IPS DF 6.9 (cell line): ENCODE measurements around the gene TOX3.

Experiments used
- DNase-seq: peaks from one replicate; pipeline ENCODE4 v3.0.0-alpha.2; 2013; ENCODE audit warnings: low read depth, low spot score
- H3K27ac ChIP-seq: one replicate; pipeline ENCODE4 v1.5.1; 2013; ENCODE audit warnings: low read length, control low read depth
- H3K27me3 ChIP-seq: 2 replicates; pipeline ENCODE4 v1.6.1; 2013; ENCODE audit warnings: mild to moderate bottlenecking, low read length; ENCODE audit not compliant: control insufficient read depth, insufficient read depth
- H3K36me3 ChIP-seq: 2 replicates; pipeline ENCODE4 v1.6.1; 2013; ENCODE audit warnings: low read length; ENCODE audit not compliant: control insufficient read depth, insufficient read depth
- H3K4me1 ChIP-seq: 2 replicates; pipeline ENCODE4 v1.6.1; 2013; ENCODE audit warnings: low read length; ENCODE audit not compliant: control insufficient read depth, insufficient read depth
- H3K4me3 ChIP-seq: 2 replicates; pipeline ENCODE4 v1.5.1; 2013; ENCODE audit warnings: mild to moderate bottlenecking, low read length
- H3K9me3 ChIP-seq: 2 replicates; pipeline ENCODE4 v1.6.1; 2013; ENCODE audit warnings: low read length, inconsistent platforms; ENCODE audit not compliant: control insufficient read depth, insufficient read depth
- WGBS: extraction: QIAGEN DNeasy Blood & Tissue Kit; methylation state at CpG from one replicate; pipeline ENCODE4 v1.1.7; 2013; ENCODE audit warnings: mixed read lengths, missing lambda C conversion rate; ENCODE audit not compliant: insufficient read length, insufficient coverage; 5-methylcytosine and 5-hydroxymethylcytosine counted together

TOX3 gene

DNA sequence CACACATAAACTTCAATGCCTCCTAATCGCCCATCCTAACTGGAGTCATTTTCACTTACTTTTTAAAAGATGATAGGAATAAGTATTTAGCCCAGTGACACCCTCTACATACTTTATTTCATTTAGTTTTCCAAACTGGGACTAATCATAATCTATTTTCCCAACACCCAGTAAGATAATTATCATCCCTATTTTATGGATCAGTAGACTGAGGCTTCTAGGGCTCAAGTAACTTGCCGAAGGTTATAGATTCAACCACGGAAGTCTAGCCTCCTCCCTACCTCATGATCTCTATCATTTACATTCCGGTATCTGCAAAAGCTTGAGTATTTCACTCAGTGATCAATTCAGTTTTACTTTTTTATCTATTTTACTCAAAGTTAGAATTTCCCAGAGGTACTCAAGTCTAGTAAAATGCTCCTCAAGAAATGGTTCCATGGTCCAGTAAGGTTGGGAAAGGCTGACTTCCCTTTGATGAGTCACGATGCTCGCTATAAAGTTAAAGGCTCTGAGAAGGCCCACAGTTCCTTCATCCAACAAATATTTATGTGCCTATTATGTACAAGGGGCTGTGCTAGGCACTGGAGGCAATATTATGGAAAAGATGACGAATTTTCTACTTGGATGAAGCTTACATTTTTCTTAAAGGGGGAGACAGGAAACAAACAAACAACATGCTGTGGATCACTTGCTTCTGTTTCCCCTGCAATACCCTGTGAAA is 75.1 kb downstream of the TOX3 start:
- no CpG with 5 or more reads among the region's 7 CpGs for WGBS
- Histone ChIP-seq H3K4me1 (peaks cover 3% of the 10 kb centered on the region; the same call in 1 of the 2 replicates), H3K27ac (no peak overlapping the region), H3K36me3 (no peaks in the 10 kb centered on the region), H3K9me3 (no peaks in the 10 kb centered on the region), H3K27me3 (no peaks in the 10 kb centered on the region), H3K4me3 (no peak overlapping the region)
- DNase-seq: no peak

DNA sequence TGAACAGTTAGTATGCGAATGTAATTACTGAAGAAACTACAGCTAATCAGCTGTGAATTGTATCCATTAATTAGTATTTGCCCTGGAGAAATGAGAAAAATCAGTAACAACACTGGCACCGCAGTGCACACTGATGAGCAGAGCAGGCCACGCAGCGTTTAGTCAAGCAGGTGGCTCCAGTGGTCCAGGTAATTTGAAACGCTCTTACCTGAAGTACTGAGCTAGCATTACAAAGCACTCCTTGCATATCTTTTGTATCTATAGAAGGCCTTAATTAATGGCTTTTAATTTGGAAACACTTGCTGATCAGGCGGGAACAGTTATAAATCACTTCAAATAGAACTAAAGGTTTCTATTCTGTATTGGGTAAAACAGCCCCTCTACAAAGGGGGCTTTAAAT is 76.4 kb downstream of the TOX3 start:
- Histone ChIP-seq H3K4me3 (no peak overlapping the region), H3K27me3 (no peaks in the 10 kb centered on the region), H3K27ac (no peak overlapping the region), H3K4me1 (no peaks in the 10 kb centered on the region; the same call in 1 of the 2 replicates), H3K36me3 (no peaks in the 10 kb centered on the region), H3K9me3 (no peaks in the 10 kb centered on the region)
- no peak for DNase-seq
- WGBS: no CpG with 5 or more reads among the region's 6 CpGs

DNA sequence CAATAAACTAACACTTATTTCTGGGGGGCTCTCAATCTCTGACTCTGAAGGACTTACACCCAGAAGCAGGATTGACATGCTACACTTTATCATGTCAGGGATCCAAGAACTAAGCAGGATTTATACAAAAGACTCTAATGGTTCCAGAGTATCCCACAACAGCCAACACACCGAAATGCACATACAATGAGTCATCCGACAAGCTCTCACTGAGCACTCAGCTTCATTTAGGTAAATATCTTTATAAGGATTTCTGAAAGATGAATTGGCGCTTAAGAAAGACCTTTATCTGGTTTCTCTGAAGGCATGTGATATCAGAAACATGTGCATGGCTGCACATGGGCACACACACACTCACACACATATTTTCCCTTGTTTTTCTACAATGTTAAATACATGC is 77.2 kb downstream of the TOX3 start:
- no peaks in the 10 kb centered on the region for H3K36me3 ChIP-seq
- DNase-seq: no peak
- no peak overlapping the region for H3K27ac ChIP-seq
- H3K4me3 ChIP-seq: no peak overlapping the region
- H3K27me3 ChIP-seq: no peaks in the 10 kb centered on the region
- no peaks in the 10 kb centered on the region; the same call in 1 of the 2 replicates for H3K4me1 ChIP-seq
- H3K9me3 ChIP-seq: no peaks in the 10 kb centered on the region
- no CpG with 5 or more reads among the region's 3 CpGs for WGBS

DNA sequence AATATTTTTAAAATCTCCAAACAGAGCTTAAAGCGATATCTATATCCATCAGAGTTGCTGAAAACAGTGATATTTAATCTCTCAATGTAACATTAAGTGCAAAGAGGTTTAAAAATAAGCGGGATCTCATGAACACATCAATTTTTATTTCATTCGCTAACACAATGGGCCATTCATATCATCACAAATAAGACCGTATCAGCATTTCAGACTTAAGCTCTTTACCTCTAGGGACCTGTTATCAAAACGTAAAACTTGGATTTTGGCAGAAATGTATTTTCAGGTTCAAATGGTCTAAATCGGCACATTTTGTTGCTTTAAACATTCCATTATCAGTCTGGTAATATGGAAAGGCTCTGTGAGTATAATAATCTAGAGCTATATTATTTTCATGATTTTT is 77.9 kb downstream of the TOX3 start:
- WGBS: no CpG with 5 or more reads among the region's 6 CpGs
- DNase-seq: no peak
- no peaks in the 10 kb centered on the region; the same call in 1 of the 2 replicates for H3K4me1 ChIP-seq
- H3K4me3 ChIP-seq: no peak overlapping the region
- H3K27ac ChIP-seq: no peak overlapping the region
- H3K9me3 ChIP-seq: no peaks in the 10 kb centered on the region
- H3K36me3 ChIP-seq: no peaks in the 10 kb centered on the region
- H3K27me3 ChIP-seq: no peaks in the 10 kb centered on the region

DNA sequence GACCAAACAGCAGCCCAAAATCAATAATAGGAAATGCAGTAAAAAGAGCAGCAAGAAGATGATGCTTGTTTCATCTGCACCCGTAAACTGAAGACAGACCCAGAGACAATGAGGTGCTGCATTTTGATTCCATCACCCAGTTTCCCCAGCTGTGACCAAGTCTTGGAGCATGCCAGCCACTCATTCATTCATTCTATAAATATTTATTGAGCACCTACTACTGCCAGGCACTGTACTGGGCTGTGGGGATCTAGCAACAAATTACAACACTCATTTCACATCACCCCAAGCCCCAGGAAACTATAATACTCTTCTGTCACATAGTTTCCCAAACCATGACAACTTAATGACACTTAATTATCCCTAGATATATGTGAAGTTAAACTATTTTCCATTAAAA is 79.2 kb downstream of the TOX3 start:
- DNase-seq: no peak
- no peaks in the 10 kb centered on the region; the same call in 1 of the 2 replicates for H3K4me1 ChIP-seq
- WGBS: no CpG with 5 or more reads among the region's 1 CpG

DNA sequence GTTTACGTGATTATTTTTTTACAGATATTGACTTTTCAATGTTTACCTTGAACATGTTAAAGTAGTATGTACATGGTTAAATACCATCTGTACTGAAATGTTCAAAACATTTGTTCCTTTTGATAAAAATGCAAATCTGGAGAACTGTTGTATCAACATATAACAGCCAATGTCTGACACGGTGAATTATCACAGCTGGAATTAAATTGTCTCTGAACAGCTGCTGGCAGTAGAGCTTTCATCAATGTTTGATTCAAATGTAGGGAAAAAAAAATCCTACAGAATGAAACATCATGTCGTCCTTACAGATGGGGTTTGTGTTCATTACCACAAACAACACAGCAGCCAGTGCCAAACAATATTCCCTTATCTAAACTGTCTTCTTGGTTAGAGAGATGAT is 79.9 kb downstream of the TOX3 start:
- Histone ChIP-seq H3K4me1 (no peaks in the 10 kb centered on the region; the same call in 1 of the 2 replicates), H3K27ac (no peak overlapping the region), H3K27me3 (no peaks in the 10 kb centered on the region), H3K9me3 (no peaks in the 10 kb centered on the region), H3K4me3 (no peak overlapping the region), H3K36me3 (peaks cover 3% of the 10 kb centered on the region; the same call in 1 of the 2 replicates)
- no CpG with 5 or more reads among the region's 3 CpGs for WGBS
- DNase-seq: no peak

More for the DNA sequence above, 79.2 kb downstream of the TOX3 start:
- Histone ChIP-seq H3K27ac (no peak overlapping the region), H3K9me3 (no peaks in the 10 kb centered on the region), H3K4me3 (no peak overlapping the region), H3K36me3 (peaks cover 3% of the 10 kb centered on the region; the same call in 1 of the 2 replicates), H3K27me3 (no peaks in the 10 kb centered on the region)

DNA sequence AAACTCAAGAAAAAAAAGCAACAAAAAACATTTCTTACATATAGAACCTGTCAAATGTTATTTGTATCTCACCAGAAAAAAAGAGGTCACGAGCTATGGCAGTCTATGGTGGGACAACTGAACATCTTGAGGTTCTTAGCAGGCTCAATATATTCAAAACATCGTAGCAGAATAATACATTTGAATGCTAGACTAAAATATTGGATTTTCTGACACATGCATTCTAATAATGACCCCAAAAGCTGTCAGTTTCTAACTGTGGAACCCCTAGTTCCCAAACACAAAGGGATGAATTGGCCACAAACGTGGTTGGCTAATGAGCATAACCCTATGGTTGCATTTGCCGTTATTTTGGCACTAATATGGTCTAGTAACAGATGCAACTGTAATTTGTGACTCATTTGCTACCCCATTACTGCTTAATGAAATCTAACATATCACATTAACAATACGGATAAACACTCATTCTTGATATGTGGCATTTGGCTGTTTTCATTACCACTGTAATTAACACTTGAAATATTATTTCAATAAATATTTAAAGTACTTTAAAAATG is 81.2 kb downstream of the TOX3 start:
- no peaks in the 10 kb centered on the region for H3K27me3 ChIP-seq
- no peaks in the 10 kb centered on the region for H3K9me3 ChIP-seq
- no CpG with 5 or more reads among the region's 5 CpGs for WGBS
- H3K27ac ChIP-seq: no peak overlapping the region
- H3K4me1 ChIP-seq: no peaks in the 10 kb centered on the region; the same call in 1 of the 2 replicates
- no peak for DNase-seq
- no peak overlapping the region for H3K4me3 ChIP-seq
- H3K36me3 ChIP-seq: peaks cover 3% of the 10 kb centered on the region; the same call in 1 of the 2 replicates

DNA sequence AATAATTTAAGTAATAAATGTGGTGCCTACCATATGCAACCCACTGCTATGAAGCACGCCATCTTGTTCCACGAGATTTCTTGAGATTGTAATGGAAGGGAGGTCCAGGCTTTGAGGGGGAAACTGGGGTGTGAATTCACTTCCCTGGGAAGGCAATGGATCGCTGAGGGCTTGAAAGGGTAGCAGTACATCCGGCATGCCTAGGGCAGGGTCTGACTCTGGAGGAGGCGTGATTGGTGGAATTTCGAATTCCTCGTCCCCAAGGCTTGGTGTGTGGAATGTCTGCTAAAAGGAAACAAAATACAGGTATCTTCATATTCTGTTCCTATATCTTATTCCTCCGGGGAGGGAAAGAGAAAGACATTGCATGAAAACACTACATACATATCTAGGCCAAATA is 83.0 kb downstream of the TOX3 start:
- Histone ChIP-seq H3K27me3 (no peaks in the 10 kb centered on the region), H3K4me1 (no peaks in the 10 kb centered on the region), H3K9me3 (no peaks in the 10 kb centered on the region), H3K4me3 (no peak overlapping the region), H3K27ac (no peak overlapping the region), H3K36me3 (peaks cover 3% of the 10 kb centered on the region; the same call in 1 of the 2 replicates)
- DNase-seq: no peak
- no CpG with 5 or more reads among the region's 8 CpGs for WGBS

DNA sequence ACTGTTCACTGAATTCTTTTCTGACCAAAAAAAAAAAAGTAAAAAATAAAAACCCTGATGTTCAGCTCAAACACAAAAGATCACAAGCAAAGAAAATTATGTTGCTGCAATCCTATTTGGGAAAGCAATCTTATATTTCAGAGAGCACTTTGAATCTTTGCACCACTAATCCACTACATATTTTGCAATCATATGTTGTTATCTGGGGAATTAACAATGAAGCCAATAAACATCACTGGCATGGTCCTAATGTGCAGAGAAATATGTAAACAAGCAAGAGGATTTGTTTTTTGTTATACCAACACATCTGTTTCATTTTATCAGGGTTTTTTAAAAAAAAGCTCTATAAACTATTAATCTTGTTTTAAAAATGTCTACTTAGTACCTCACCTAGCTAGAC is 84.1 kb downstream of the TOX3 start:
- H3K36me3 ChIP-seq: peaks cover 3% of the 10 kb centered on the region; the same call in 1 of the 2 replicates
- H3K4me3 ChIP-seq: no peak overlapping the region
- no peaks in the 10 kb centered on the region for H3K4me1 ChIP-seq
- no peak overlapping the region for H3K27ac ChIP-seq
- no peaks in the 10 kb centered on the region for H3K9me3 ChIP-seq
- DNase-seq: no peak
- no peaks in the 10 kb centered on the region for H3K27me3 ChIP-seq

DNA sequence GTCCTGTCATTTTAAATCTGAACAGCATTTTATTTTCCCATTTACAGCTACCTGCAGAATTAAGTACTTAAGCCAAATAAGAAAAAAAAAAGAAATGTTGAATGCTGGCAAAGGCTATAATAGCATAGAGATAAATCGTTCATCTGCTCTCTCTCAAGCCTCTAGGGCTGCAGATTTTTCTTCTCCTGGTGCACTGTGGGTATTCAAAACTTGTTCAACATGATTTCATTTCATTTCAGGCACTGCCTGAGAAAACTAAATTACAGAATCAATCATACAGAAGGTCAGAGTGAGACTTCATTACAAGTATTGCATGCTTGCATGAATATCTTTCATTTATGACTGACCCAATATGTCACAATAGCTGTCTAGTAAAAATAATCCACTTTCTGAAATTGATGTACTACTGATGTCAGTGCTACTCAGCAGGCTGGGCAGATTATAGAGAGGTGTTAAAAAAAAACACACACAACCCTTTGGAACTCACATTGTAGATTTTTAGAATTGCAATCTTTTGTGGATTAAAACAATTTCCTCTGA is 86.2 kb downstream of the TOX3 start:
- Histone ChIP-seq H3K4me3 (no peak overlapping the region), H3K27ac (no peak overlapping the region), H3K4me1 (peaks cover 2% of the 10 kb centered on the region; the same call in 1 of the 2 replicates), H3K36me3 (peaks cover 3% of the 10 kb centered on the region; the same call in 1 of the 2 replicates), H3K27me3 (no peaks in the 10 kb centered on the region), H3K9me3 (no peaks in the 10 kb centered on the region)
- no CpG with 5 or more reads among the region's 1 CpG for WGBS
- no peak for DNase-seq
